ENCODE measurements around the gene DOK6. TPM values are rescaled to one million over a fixed set of nuclear protein-coding genes. Genes with fewer than 3 reads are reported as not detected.

Gene DOK6
- total and polyA plus RNA-seq, 10 of the 15 experiments (the other 5 are each of a cell fraction or from before 2014, with no cell fraction given): 0.01 to 0.09 (median 0.04) TPM; not detected in 4

DNA sequence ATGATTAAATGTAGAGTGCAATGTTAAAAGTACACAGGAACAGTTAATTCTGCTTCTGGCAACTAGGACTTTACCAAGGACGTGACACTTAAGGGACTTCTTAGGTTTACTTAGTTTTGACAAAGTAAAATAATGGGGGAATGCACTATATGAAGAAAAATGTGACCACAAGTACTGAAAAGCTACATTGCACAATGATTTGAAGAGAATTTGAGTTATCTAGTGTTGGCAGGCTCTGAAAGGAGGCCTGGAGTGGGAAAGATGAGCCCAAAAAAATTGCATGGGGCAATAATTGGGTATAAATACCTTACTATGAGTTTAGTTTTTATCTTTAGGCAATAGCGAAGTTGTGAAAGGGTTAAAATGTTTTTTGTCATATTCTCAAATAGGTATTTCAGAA, 173.7 kb downstream of the DOK6 start:
- CTCF ChIA-PET: no interaction called here
- no TSS peak for BruUV-seq (replicated peaks)
- TF ChIP-seq BCL11A (IDR thresholded peaks at IDR 0.05; ENCODE audit: low read depth, low read length) (no peak), PAX8 (IDR thresholded peaks at IDR 0.05) (no peak), ESRRA (IDR thresholded peaks at IDR 0.05; ENCODE audit: low read length) (no peak), E2F8 (IDR thresholded peaks at IDR 0.05; ENCODE audit: low read depth, partially characterized antibody) (no peak), IRF4 (IDR thresholded peaks at IDR 0.05; ENCODE audit: low read depth, low read length) (no peak), ZBTB11 (CRISPR knock-in tag; IDR thresholded peaks at IDR 0.05) (no peak), SP1 (IDR thresholded peaks at IDR 0.05; ENCODE audit: low read depth, low read length) (no peak), KLF5 (IDR thresholded peaks at IDR 0.05; ENCODE audit: partially characterized antibody) (no peak), RAD21 (IDR thresholded peaks at IDR 0.05; ENCODE audit: insufficient read depth, low read depth, low read length) (no peak), SPI1 (IDR thresholded peaks at IDR 0.05; ENCODE audit: borderline replicate concordance, insufficient read depth, low read depth, low read length) (no peak), ZNF274 (IDR thresholded peaks at IDR 0.05; ENCODE audit: insufficient read depth, insufficient read length) (no peak)
- TF ChIP-seq, protein P1, sequence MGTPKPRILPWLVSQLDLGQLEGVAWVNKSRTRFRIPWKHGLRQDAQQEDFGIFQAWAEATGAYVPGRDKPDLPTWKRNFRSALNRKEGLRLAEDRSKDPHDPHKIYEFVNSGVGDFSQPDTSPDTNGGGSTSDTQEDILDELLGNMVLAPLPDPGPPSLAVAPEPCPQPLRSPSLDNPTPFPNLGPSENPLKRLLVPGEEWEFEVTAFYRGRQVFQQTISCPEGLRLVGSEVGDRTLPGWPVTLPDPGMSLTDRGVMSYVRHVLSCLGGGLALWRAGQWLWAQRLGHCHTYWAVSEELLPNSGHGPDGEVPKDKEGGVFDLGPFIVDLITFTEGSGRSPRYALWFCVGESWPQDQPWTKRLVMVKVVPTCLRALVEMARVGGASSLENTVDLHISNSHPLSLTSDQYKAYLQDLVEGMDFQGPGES (IDR thresholded peaks at IDR 0.05): no peak

More for the DNA sequence above, 173.7 kb downstream of the DOK6 start:
- H3K36me3 ChIP-seq (ENCODE audit: control insufficient read depth in 2 of 2, insufficient read depth in 2 of 2, low read length in 1 of 2): no peaks in the 10 kb centered on the region
- H3K27ac ChIP-seq (ENCODE audit: control insufficient read depth, insufficient read depth): no peak overlapping the region
- H3K27me3 ChIP-seq (replicated peaks in 1 of 2; ENCODE audit: control insufficient read depth in 2 of 2, insufficient read depth in 2 of 2, low read length in 1 of 2): no peaks in the 10 kb centered on the region
- DNase-seq (ENCODE audit: low read depth, low spot score) (no peak), ATAC-seq (no peak), FAIRE-seq (no peak)
- H3K9me3 ChIP-seq (replicated peaks; ENCODE audit: control insufficient read depth, insufficient read depth, low read length): no peaks in the 10 kb centered on the region
- intact Hi-C loops (cut with micrococcal nuclease; ENCODE audit: unreplicated experiment) (no loop called here), in situ Hi-C loops (cut with MboI) (no loop called here)
- H2AFZ ChIP-seq (ENCODE audit: control insufficient read depth, low read depth, low read length): no peak overlapping the region
- no peaks in the 10 kb centered on the region for H3K4me1 ChIP-seq (ENCODE audit: control insufficient read depth, insufficient read depth, low read length)
- no peak overlapping the region for H3K4me3 ChIP-seq
- POLR2A ChIA-PET: no interaction called here
- RAD21 ChIA-PET (ENCODE audit: unreplicated experiment): no interaction called here
- no peak overlapping the region for H3K9ac ChIP-seq (ENCODE audit: control insufficient read depth, insufficient read depth, low read length)
- no peaks in the 10 kb centered on the region for H4K20me1 ChIP-seq (ENCODE audit: control insufficient read depth, insufficient read depth)
- no peaks in the 10 kb centered on the region for H3K79me2 ChIP-seq (ENCODE audit: control insufficient read depth, insufficient read depth, low read length)
- H3K4me2 ChIP-seq (ENCODE audit: control insufficient read depth, insufficient read depth): no peak overlapping the region
- SMC1A ChIA-PET (ENCODE audit: uncharacterized antibody, unreplicated experiment): no interaction called here
- 0% methylated on average over 2 of the region's 2 CpGs for WGBS (ENCODE audit: insufficient coverage, insufficient replicate concordance, low lambda C conversion rate, missing lambda C conversion rate)
